ENCODE data around the gene TMEM114. TPM values are rescaled to one million over a fixed set of nuclear protein-coding genes. Genes with fewer than 3 reads are reported as not detected.

Gene TMEM114
- polyA plus RNA-seq, 3 donors = not detected

- no peak for DNase-seq (ENCODE audit: low read depth in 3 of 3, low spot score in 2 of 3)
Observed at GRCh38 chr16:8611886-8612600, 21.7 kb upstream of the TMEM114 start.

DNA sequence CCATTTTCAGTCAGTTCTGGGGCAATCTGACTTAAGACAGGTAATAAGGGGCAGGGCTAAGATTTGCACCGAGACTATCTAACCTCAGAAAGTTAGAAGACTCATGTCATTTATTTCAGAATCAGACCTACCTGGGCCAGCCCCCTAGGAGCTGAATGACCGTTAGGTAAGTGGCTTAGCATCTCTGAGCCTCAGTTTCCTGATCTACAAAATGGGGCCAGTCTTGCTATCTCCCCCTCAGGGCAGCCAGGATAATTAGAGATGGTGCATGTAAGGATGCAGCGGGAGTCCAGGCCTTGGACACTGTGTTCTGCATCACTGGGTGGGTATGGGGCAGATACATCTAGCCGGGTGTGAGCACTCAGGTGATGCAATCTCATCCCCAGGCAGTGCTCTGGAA lies 20.8 kb upstream of the TMEM114 start:
- DNase-seq (ENCODE audit: low read depth in 3 of 3, low spot score in 2 of 3) = no peak

DNA sequence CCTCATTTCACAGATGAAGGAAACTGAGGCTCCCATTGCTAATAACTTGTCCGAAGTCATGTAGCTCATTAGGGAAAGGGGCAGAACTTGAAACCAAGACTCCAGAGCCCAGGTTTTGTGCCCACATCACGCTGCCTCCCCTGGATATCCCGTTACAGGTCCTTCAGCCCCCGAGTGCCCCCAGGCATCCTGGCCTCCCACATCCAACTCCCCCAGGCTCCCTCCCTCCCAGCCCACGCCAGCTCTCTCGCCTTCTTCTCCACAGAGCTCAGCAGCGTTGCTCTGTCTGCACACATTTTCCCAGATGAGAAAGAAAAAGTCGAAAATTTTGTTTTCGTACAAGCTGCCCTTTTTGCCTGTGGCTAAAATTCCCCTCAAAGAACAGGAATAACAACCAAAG lies 16.9 kb upstream of the TMEM114 start:
- no peak for DNase-seq (ENCODE audit: low read depth in 3 of 3, low spot score in 2 of 3)

GRCh38 chr16:8605554-8605953 lies 15.2 kb upstream of the TMEM114 start:
- DNase-seq (ENCODE audit: low read depth in 3 of 3, low spot score in 2 of 3) = no peak

DNA sequence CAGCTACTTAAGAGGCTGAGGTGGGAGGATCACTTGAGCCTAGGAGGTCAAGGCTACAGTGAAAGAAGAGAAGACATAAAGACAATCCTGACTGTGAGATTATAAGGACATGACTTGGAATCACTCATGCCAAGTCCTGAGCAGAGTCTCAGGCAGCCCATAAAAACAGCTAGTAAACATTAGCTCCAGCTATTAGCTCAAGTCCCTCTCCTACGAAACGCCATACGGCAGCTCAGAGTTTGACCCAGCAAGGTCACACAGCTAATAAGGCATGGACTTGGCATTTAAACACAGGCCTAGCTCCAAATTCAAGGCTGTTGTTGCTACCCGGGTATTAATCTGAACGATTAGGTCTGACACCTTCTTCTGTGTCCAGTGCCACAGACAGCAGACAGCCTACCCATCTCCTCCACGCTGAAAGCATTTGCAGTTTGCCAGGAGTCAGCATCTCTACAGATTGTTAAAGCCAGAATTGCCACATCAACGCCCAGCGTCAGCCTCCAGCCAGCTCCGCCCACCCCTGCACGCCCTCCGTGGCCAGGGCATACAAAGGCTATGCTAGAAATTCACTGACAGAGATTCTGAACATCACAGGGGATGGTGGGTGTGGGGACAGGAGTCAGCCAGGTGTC lies 9.9 kb upstream of the TMEM114 start:
- DNase-seq (ENCODE audit: low read depth in 3 of 3, low spot score in 2 of 3) = no peak

GRCh38 chr16:8596581-8596980 lies 6.3 kb upstream of the TMEM114 start:
- no peak for DNase-seq (ENCODE audit: low read depth in 3 of 3, low spot score in 2 of 3)

GRCh38 chr16:8595783-8596182 lies 5.5 kb upstream of the TMEM114 start:
- no peak for DNase-seq (ENCODE audit: low read depth in 3 of 3, low spot score in 2 of 3)

DNA sequence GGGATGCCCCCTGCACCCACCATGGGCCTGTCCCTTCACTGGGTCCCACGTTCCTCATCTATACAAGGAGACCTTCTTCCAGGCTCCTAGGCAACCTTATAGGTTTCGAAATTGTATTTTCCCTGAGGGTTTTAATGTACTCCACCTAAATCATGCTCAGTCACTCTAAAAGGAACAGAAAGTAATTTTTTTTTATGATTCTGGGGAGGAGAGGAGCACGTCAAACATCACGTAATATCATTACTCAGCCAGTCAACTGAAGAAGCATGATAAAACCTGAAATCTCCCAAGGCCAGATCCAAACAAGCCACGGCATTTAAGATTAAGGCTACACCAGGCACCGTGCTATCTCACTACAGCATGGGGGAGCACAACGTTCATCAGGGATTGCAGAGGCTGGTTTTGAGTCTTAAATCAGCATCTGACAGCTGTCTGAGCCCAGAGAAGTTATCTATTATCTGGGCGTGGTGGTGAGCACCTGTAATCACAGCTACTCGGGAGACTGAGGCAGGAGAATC lies 3.9 kb upstream of the TMEM114 start:
- DNase-seq (ENCODE audit: low read depth in 3 of 3, low spot score in 2 of 3) = no peak

DNA sequence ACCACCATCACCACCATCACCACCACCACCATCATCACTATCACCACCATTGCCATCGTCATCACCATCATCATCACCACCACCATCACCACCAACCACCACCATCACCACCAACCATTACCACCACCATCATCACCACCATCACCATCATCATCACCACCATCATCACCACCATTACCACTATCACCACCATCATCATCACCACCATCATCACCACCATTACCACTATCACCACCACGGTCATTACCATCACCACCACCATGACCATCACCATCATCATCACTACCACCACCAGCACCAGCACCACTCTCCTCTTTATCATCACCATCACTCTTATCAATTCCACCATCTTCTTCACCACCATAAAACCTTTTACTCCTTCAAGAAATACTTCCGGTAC lies 1.1 kb upstream of the TMEM114 start:
- DNase-seq (ENCODE audit: low read depth in 3 of 3, low spot score in 2 of 3) = no peak

GRCh38 chr16:8590811-8591210 lies 500 bp upstream of the TMEM114 start:
- DNase-seq (ENCODE audit: low read depth in 3 of 3, low spot score in 2 of 3) = no peak

GRCh38 chr16:8589057-8589899 lies 1.0 kb downstream of the TMEM114 start:
- DNase-seq (ENCODE audit: low read depth in 3 of 3, low spot score in 2 of 3) = no peak

DNA sequence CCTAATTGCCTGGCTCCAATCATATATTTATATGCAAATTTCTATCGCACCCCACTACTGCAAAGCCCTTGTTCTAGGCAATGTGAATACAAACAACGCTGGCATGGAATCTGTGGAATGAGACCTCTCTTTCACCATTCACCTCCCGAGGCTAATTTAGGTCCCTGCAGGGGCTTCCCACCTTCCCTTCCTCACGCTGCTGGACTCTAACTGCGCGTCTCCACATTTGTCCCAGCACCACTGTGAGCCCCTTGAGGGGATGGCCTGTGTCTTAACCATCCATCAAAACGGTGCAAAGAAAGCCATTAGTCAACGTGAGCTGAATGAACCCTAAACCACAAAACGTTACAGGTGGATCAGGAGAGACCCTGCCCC lies 1.6 kb downstream of the TMEM114 start:
- DNase-seq (ENCODE audit: low read depth in 3 of 3, low spot score in 2 of 3) = no peak

DNA sequence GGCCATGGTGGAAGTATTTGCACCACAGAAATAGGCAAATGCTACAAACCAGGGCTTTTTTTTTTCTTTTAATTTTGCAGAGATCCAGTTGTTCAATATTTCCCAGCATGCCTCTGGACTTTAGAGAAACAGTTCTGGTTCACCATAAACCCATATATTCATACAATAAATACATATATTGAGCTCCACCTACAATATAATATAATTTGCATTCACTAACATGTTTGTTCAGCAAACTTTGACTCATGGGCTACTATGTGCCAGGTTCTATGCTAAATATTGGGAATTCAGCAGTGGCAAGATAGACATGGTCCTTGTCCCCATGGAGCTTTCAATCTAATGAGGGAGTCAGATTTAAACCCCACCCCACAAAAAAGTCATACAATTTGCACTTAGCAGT lies 3.2 kb downstream of the TMEM114 start:
- DNase-seq (ENCODE audit: low read depth in 3 of 3, low spot score in 2 of 3) = no peak

DNA sequence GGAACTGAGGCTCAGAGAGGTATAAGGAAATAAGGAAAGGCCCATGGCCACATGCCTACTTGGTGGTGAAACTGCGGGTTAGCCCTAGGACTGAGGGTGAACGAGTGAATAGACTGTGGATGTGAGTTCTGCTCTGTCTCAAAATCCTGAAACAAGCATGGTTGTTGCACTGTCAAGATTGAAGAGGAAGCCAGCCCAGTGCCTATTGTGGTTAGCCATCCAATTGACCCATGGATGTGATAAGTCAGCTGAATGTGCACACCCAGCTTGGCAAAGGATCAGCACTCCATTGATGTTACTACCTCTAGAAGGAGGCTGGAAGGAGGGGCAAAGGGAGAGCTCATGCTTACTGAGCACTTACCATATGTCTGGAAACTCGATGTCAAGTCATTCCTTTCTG lies 4.5 kb downstream of the TMEM114 start:
- no peak for DNase-seq (ENCODE audit: low read depth in 3 of 3, low spot score in 2 of 3)

GRCh38 chr16:8585041-8585440 lies 5.3 kb downstream of the TMEM114 start:
- no peak for DNase-seq (ENCODE audit: low read depth in 3 of 3, low spot score in 2 of 3)

DNA sequence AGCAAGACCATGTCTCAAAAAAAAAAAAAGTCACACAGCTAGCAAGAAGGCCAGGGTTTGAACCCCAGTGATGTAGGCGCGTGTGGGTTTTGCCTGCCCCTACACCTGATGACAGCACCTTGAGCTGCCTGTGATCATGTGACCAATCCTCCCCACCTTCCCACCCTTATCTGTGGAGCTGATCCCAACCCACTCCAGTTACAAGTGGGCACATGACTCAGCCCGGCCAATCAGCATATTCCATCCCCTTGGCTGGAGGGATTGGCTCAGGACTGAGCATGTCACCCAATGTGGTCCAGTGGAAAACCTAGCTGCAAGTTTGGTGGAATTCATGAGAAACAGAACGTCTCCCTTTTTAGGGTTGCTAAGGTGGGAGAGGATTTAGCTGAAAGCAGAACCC lies 6.6 kb downstream of the TMEM114 start:
- DNase-seq (ENCODE audit: low read depth in 3 of 3, low spot score in 2 of 3) = no peak

DNA sequence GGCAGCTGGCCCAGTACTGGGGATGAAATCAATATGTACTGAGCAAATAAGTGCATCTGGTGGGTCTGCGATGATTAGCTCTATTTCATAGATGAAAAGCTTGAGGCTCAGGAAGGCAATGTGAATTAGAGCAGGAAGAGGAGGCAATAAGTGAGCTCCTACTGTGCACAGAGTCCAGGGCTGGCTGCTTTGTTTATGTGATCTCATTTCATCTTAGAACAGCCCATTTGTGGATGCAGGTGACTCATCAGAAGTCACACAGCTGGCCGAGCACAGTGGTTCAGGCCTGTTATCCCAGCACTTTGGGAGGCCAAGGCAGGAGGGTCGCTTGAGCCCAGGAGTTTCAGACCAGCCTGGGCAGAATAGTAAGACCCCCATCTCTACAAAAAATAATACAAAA lies 7.1 kb downstream of the TMEM114 start:
- no peak for DNase-seq (ENCODE audit: low read depth in 3 of 3, low spot score in 2 of 3)

DNA sequence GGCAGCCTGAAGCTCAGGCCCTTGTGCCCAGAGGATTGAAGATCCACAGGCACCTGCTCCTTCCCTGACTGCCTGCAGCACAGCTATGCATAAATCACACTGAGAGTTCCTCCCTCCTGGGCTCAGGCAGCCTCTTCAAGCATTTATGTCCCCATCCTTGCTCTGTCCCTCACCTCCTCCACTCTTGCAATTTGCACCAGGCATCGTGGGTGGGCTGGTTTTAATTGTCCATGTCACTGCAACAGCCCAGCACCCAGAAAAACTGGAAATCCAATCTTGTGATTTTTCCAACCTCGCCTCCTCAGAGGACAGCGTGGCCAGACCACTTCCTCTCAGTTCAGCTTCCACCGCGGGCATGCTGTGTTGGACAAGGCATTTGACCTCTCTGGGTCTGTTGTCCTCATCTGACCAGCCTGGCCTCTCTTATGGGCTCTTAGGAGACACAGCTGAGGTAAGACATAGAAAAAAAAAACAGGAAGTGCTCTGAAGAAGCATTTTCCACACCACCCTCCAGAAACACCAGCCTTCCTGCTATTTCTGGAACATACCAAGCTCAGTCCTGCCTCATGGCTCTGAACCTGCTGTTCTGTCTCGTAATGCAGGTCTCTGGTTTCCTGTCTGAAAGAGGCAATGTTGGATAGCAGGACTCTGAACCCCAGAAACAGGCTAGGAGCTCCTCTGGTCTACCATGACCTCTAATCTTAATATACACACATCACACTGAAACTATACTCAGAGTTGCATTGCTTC lies 8.3 kb downstream of the TMEM114 start:
- DNase-seq (ENCODE audit: low read depth in 3 of 3, low spot score in 2 of 3) = no peak

GRCh38 chr16:8579559-8579958 lies 10.8 kb downstream of the TMEM114 start:
- no peak for DNase-seq (ENCODE audit: low read depth in 3 of 3, low spot score in 2 of 3)

DNA sequence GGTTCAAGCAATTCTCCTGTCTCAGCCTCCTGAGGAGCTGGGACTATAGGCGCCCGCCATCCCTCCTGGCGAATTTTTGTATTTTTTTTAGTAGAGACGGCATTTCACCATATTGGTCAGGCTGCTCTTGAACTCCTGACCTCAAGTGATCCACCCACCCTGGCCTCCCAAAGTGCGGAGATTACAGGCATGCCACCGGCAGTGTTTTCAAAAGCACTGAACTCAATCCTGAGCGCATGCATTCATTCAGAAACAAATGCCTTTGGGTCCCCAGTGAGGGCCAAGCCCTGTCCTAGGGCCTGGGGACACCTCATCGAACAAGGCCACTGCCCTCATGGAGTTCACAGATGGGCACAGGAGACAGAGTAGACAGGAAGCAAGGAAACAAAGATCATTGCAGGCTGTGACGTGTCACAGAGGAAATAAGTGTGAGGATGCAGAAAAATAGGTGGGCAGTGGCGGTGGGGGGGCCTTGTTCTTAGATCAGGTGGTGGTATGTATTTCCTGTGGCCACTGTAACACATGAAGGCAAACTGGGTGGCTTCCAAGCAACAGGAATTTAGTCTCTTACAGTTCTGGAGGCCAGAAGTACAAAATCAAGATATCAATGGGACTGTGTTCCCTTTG lies 12.5 kb downstream of the TMEM114 start:
- DNase-seq (ENCODE audit: low read depth in 3 of 3, low spot score in 2 of 3) = no peak

Data from right renal cortex interstitium (tissue), 3 donors.